ENCODE measurements around the gene CCPG1. TPM values are rescaled to one million over a fixed set of nuclear protein-coding genes. Genes with fewer than 3 reads are reported as not detected.

CCPG1 gene
- total RNA-seq, 1 donor = 250 TPM

DNA sequence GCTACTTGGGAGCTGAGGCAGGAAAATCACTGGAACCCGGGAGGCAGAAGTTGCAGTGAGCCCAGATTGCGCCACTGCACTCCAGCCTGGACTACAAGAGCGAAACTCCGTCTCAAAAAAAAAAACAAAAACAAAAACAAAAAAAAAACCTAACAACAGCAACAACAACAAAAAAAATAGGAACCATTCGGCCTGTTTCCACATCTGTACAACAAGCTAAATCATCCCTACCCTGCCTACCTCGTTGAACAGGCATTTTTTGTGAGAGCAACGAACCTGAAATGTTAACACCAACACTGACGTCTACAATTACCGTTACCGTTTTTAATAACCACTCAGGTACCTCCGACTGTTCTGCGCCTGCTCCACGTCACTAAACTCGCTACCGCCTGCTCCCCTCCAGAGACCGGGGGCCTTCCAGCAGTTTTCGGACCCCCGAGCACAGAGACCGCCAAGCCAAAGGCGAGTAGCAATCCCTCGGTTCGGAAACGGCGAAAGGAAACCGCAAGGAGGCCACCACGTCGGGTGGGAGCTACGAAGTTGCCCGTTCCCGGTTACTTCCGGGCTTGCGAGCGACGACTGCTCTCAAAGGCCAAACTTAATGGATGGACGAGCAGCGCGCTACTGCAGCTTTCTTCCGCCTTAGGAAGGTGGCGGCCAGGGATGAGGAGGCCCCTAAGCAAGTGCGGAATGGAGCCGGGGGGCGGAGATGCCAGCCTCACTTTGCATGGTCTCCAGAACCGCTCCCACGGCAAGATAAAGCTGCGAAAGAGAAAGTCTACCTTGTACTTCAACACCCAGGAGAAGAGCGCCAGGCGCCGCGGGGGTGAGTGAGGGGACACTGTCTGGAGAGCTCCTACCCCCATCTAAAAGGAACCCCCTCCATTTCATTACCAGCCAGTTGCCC lies 89.3 kb downstream of the CCPG1 start, which contains the start of the genes PIGB and PIGBOS1:
PIGB (plus strand) TSS at position 635 of the 907 bp plus-strand sequence; CDS start at position 664, 29 bp downstream.
PIGBOS1 (minus strand) TSS at position 536 of the 907 bp plus-strand sequence. CDS start 1,331 bp downstream, outside the sequence.
- peaks cover 9% of the 10 kb centered on the region for H3K4me1 ChIP-seq (ENCODE audit: insufficient read depth, low read length)
- peak; percentile 91 for DNase-seq (ENCODE audit: insufficient read length, low spot score, missing footprints)
- H3K4me3 ChIP-seq (ENCODE audit: insufficient read depth, low read length) = peak within 1 kb of the TSS; percentile 96
- H3K36me3 ChIP-seq (ENCODE audit: insufficient read depth, low read length) = no peaks in the 10 kb centered on the region
- no peaks in the 10 kb centered on the region for H4K20me1 ChIP-seq (ENCODE audit: insufficient read depth, low read length)
- no peaks in the 10 kb centered on the region for H3K27me3 ChIP-seq (ENCODE audit: insufficient read depth, low read length)
- peak within 1 kb of the TSS; percentile 97 for H3K27ac ChIP-seq (ENCODE audit: low read depth, low read length)
- H3K9me3 ChIP-seq (ENCODE audit: low read depth, low read length) = no peaks in the 10 kb centered on the region
- peaks cover 46% of the 10 kb centered on the region for H3K79me2 ChIP-seq (ENCODE audit: insufficient read depth, low read length)
- peak within 1 kb of the TSS; percentile 85 for H3K4me2 ChIP-seq (ENCODE audit: insufficient read depth, low read length)
- H2AFZ ChIP-seq (ENCODE audit: low read length) = peak within 1 kb of the TSS; percentile 96
- TF ChIP-seq CTCF (IDR thresholded peaks at IDR 0.05; ENCODE audit: extremely low read depth, low read depth, low read length) = no peak

Other genes with a start within 250 kb of the CCPG1 start
- gene RSL24D1, start 211.4 kb downstream of the CCPG1 start, total RNA-seq = 110 and 118 TPM in 2 replicates
- gene RAB27A, start 118.5 kb downstream of the CCPG1 start, total RNA-seq = 7.2 and 11.8 TPM in 2 replicates
- gene PIGBOS1, start 89.2 kb downstream of the CCPG1 start, total RNA-seq = 10.0 and 10.5 TPM in 2 replicates
- gene PIGB, start 89.1 kb downstream of the CCPG1 start, total RNA-seq = 17.0 and 27.1 TPM in 2 replicates
- 3.6 and 5.3 TPM in 2 replicates for gene PIERCE2, start 136 bp upstream of the CCPG1 start, total RNA-seq
- gene DNAAF4, start 99.9 kb upstream of the CCPG1 start, total RNA-seq = 2.9 and 5.1 TPM in 2 replicates
- 15.6 and 18.0 TPM in 2 replicates for gene PYGO1, start 180.0 kb upstream of the CCPG1 start, total RNA-seq

Data from osteoblast (primary cell).